Stomach (tissue), 4 donors: ENCODE results near the gene GGCX.

Source experiments
- CTCF ChIP-seq, 7 experiments: fragments of 450-650 bp in 4 of 7; fragments of 200-600 bp in 3 of 7; sonication (generic) in 3 of 7; IDR thresholded peaks; one replicate each; pipeline ENCODE4 v1.5.1; 2016 to 2019; ENCODE audit warnings: antibody characterized with exemption in 7 of 7, control low read depth in 2 of 7, mild to moderate bottlenecking in 1 of 7
- POLR2A ChIP-seq, 4 donors: fragments of 450-650 bp; IDR thresholded peaks; one replicate each; pipeline ENCODE4 v1.6.1; 2016; ENCODE audit warnings: antibody characterized with exemption in 4 of 4, control low read depth in 2 of 4, mild to moderate bottlenecking in 1 of 4, moderate library complexity in 1 of 4
- POLR2AphosphoS5 ChIP-seq, 3 donors: sonication (generic); formaldehyde crosslinking; IDR thresholded peaks; one replicate each; pipeline ENCODE4 v1.6.1; 2016; ENCODE audit warnings: antibody characterized with exemption in 3 of 3

GRCh38 chr2:85534881-85535280 lies 26.4 kb downstream of the GGCX start:
- TF ChIP-seq CTCF (IDR thresholded peaks at IDR 0.05) (no peak), POLR2AphosphoS5 (IDR thresholded peaks at IDR 0.05) (no peak), POLR2A (IDR thresholded peaks at IDR 0.05) (no peak)
